H9 (cell line): Measurements from ENCODE around the gene ZIC5. TPM values are rescaled to one million over a fixed set of nuclear protein-coding genes. Genes with fewer than 3 reads are reported as not detected.

Experiments used
- DNase-seq: peaks from one replicate; pipeline ENCODE4 v3.0.0-alpha.2; 2017
- H2AFZ ChIP-seq: one replicate; pipeline ENCODE4 v1.6.1; 2013; ENCODE audit warnings: mild to moderate bottlenecking, low read length, control low read depth, moderate library complexity
- H2AK5ac ChIP-seq: 2 replicates; pipeline ENCODE4 v1.6.1; 2013; ENCODE audit warnings: low read length, control low read depth, mixed read lengths; ENCODE audit not compliant: insufficient read length
- H2BK120ac ChIP-seq: one replicate; pipeline ENCODE4 v1.6.1; 2013; ENCODE audit warnings: low read depth, mild to moderate bottlenecking, low read length, control low read depth, inconsistent platforms; ENCODE audit not compliant: poor library complexity, severe bottlenecking
- H2BK12ac ChIP-seq: 2 replicates; pipeline ENCODE4 v1.6.1; 2013; ENCODE audit warnings: low read length, control low read depth, mixed read lengths, low read depth; ENCODE audit not compliant: insufficient read length
- H2BK15ac ChIP-seq: 2 replicates; pipeline ENCODE4 v1.6.1; 2013; ENCODE audit warnings: low read depth, low read length, control low read depth
- H2BK20ac ChIP-seq: one replicate; pipeline ENCODE4 v1.6.1; 2013; ENCODE audit warnings: low read depth, mild to moderate bottlenecking, low read length, control low read depth, inconsistent platforms; ENCODE audit not compliant: poor library complexity, severe bottlenecking
- H2BK5ac ChIP-seq: 2 replicates; pipeline ENCODE4 v1.6.1; 2013; ENCODE audit warnings: low read length, control low read depth, mixed read lengths; ENCODE audit not compliant: insufficient read length
- H3K14ac ChIP-seq: 2 replicates; pipeline ENCODE4 v1.6.1; 2013; ENCODE audit warnings: low read length, control low read depth; ENCODE audit not compliant: insufficient read depth
- H3K18ac ChIP-seq: 2 replicates; pipeline ENCODE4 v1.6.1; 2013; ENCODE audit warnings: low read depth, mild to moderate bottlenecking, mixed read lengths, low read length, control low read depth; ENCODE audit not compliant: insufficient read length
- H3K23ac ChIP-seq: 2 replicates; pipeline ENCODE4 v1.6.1; 2013; ENCODE audit warnings: low read length, control low read depth, mixed read lengths, low read depth; ENCODE audit not compliant: insufficient read length
- H3K23me2 ChIP-seq: 2 replicates; pipeline ENCODE4 v1.6.1; 2013; ENCODE audit warnings: low read depth, mild to moderate bottlenecking, mixed read lengths, low read length, control low read depth; ENCODE audit not compliant: insufficient read length, poor library complexity, severe bottlenecking
- H3K27ac ChIP-seq: 2 replicates; pipeline ENCODE4 v1.5.1; 2013; ENCODE audit warnings: low read length, control low read depth, mixed read lengths, low read depth; ENCODE audit not compliant: insufficient read length
- H3K27me3 ChIP-seq: 2 replicates; pipeline ENCODE4 v1.6.1; 2013; ENCODE audit warnings: low read length, control low read depth, inconsistent platforms; ENCODE audit not compliant: insufficient read depth
- H3K4ac ChIP-seq: 2 replicates; pipeline ENCODE4 v1.6.1; 2013; ENCODE audit warnings: low read depth, mild to moderate bottlenecking, control low read depth, inconsistent platforms, low read length, moderate library complexity
- H3K4me1 ChIP-seq: 2 replicates; pipeline ENCODE4 v1.6.1; 2013; ENCODE audit warnings: low read length, control low read depth, inconsistent platforms; ENCODE audit not compliant: insufficient read depth
- H3K4me2 ChIP-seq: 2 replicates; pipeline ENCODE4 v1.6.1; 2013; ENCODE audit warnings: low read length, control low read depth, mixed read lengths; ENCODE audit not compliant: insufficient read length, insufficient read depth
- H3K56ac ChIP-seq: 2 replicates; pipeline ENCODE4 v1.6.1; 2013; ENCODE audit warnings: low read depth, mild to moderate bottlenecking, mixed read lengths, low read length, control low read depth; ENCODE audit not compliant: insufficient read length
- H3K79me1 ChIP-seq: 2 replicates; pipeline ENCODE4 v1.6.1; 2013; ENCODE audit warnings: low read depth, mild to moderate bottlenecking, moderate library complexity, low read length, control low read depth, inconsistent platforms; ENCODE audit not compliant: insufficient read depth, poor library complexity, severe bottlenecking
- H3K79me2 ChIP-seq: 2 replicates; pipeline ENCODE4 v1.6.1; 2013; ENCODE audit warnings: low read length, control low read depth, inconsistent platforms; ENCODE audit not compliant: insufficient read depth
- H3K9ac ChIP-seq: 2 replicates; pipeline ENCODE4 v1.6.1; 2013; ENCODE audit warnings: low read length, control low read depth, mixed read lengths; ENCODE audit not compliant: insufficient read length; ENCODE audit errors: extremely low read depth
- H3K9me3 ChIP-seq: one replicate; pipeline ENCODE4 v1.6.1; 2013; ENCODE audit warnings: low read depth, low read length, inconsistent platforms; ENCODE audit not compliant: control insufficient read depth
- H3T11ph ChIP-seq: one replicate; pipeline ENCODE4 v1.6.1; 2013; ENCODE audit warnings: mild to moderate bottlenecking, low read length, control low read depth, inconsistent platforms
- H4K20me1 ChIP-seq: one replicate; pipeline ENCODE4 v1.6.1; 2013; ENCODE audit not compliant: control insufficient read depth, insufficient read length, insufficient read depth
- H4K5ac ChIP-seq: 2 replicates; pipeline ENCODE4 v1.6.1; 2013; ENCODE audit warnings: low read depth, mild to moderate bottlenecking, mixed read lengths, low read length, control low read depth; ENCODE audit not compliant: insufficient read length
- H4K8ac ChIP-seq: replicated peaks from 2 replicates; pipeline ENCODE4 v1.6.1; 2013; ENCODE audit warnings: low read length, control low read depth, mixed read lengths, low read depth; ENCODE audit not compliant: insufficient read length
- H4K91ac ChIP-seq: 2 replicates; pipeline ENCODE4 v1.6.1; 2013; ENCODE audit warnings: low read depth, mild to moderate bottlenecking, moderate library complexity, mixed read lengths, low read length, control low read depth; ENCODE audit not compliant: insufficient read length
- H3K27ac Mint-ChIP-seq, 3 experiments: 2 replicates in 2 of 3; 3 replicates in 1 of 3; pipeline ENCODE4 v1.8.0; 2020 to 2021; ENCODE audit warnings: mixed read lengths in 3 of 3, mild to moderate bottlenecking in 1 of 3, moderate library complexity in 1 of 3
- H3K27me3 Mint-ChIP-seq: 2 replicates; pipeline ENCODE4 v1.8.0; 2021; ENCODE audit warnings: low read depth, mild to moderate bottlenecking, moderate library complexity, mixed read lengths
- H3K36me3 Mint-ChIP-seq, 3 experiments: 2 replicates in 2 of 3; 3 replicates in 1 of 3; pipeline ENCODE4 v1.8.0; 2020 to 2021; ENCODE audit warnings: low read depth in 3 of 3, mixed read lengths in 3 of 3; ENCODE audit not compliant: insufficient read depth in 1 of 3
- H3K4me1 Mint-ChIP-seq, 2 experiments: 2 replicates each; pipeline ENCODE4 v1.8.0; 2020; ENCODE audit warnings: mixed read lengths in 2 of 2
- H3K4me3 Mint-ChIP-seq, 2 experiments: 2 replicates in 1 of 2; 3 replicates in 1 of 2; pipeline ENCODE4 v1.8.0; 2020 to 2021; ENCODE audit warnings: mild to moderate bottlenecking in 2 of 2, mixed read lengths in 2 of 2, moderate library complexity in 1 of 2
- H3K9me3 Mint-ChIP-seq, 2 experiments: 2 replicates in 1 of 2; 3 replicates in 1 of 2; pipeline ENCODE4 v1.8.0; 2020; ENCODE audit warnings: mild to moderate bottlenecking in 2 of 2, mixed read lengths in 2 of 2, moderate library complexity in 1 of 2
- CTCF ChIP-seq: fragments of 200-600 bp; sonication (generic); conservative IDR thresholded peaks from 3 replicates; pipeline ENCODE4 v1.8.0; 2021; ENCODE audit warnings: antibody characterized with exemption, mild to moderate bottlenecking
- WGBS: extraction: QIAGEN DNeasy Blood & Tissue Kit; methylation state at CpG from one replicate; pipeline ENCODE4 v1.1.7; 2013; ENCODE audit warnings: missing lambda C conversion rate, low lambda C conversion rate, mixed read lengths; ENCODE audit not compliant: insufficient read length; ENCODE audit errors: extremely low coverage; 5-methylcytosine and 5-hydroxymethylcytosine counted together
- total RNA-seq: library from RNA; stranded (reverse); gene quantifications from 2 replicates; pipeline ENCODE4 v1.2.1, GENCODE V29; 2021

The ZIC5 gene
- total RNA-seq, 1 experiment from 2014 or later: 51.9 TPM

- Histone ChIP-seq H3K4me2 (no peak overlapping the region), H2BK12ac (no peak overlapping the region), H3K9me3 (no peaks in the 10 kb centered on the region), H3K23ac (no peak overlapping the region), H3K56ac (no peak overlapping the region), H3K23me2 (no peaks in the 10 kb centered on the region), H2BK5ac (no peak overlapping the region), H3K18ac (no peak overlapping the region), H4K8ac (no peak overlapping the region), H4K20me1 (no peaks in the 10 kb centered on the region), H2AK5ac (no peak overlapping the region), H3T11ph (no peak overlapping the region), H3K79me1 (no peaks in the 10 kb centered on the region), H3K9ac (no peak overlapping the region), H3K14ac (no peak overlapping the region), H3K79me2 (no peaks in the 10 kb centered on the region), H4K91ac (no peak overlapping the region), H2BK20ac (no peak overlapping the region), H3K27ac (no peak overlapping the region), H2AFZ (no peak overlapping the region), H2BK120ac (no peak overlapping the region), H3K27me3 (no peaks in the 10 kb centered on the region; the same call in 1 of the 2 replicates), H4K5ac (no peak overlapping the region), H3K4ac (no peak overlapping the region), H2BK15ac (no peak overlapping the region), H3K4me1 (no peaks in the 10 kb centered on the region; the same call in 1 of the 2 replicates)
- H3K27ac Mint-ChIP-seq: peak overlapping the region in 2 of 3 experiments; percentile 2 to 33; a peak in 2 of 7 replicates
- no peak for TF ChIP-seq CTCF
- H3K9me3 Mint-ChIP-seq: no peaks in the 10 kb centered on the region
- no CpG with 5 or more reads among the region's 8 CpGs for WGBS
- H3K4me1 Mint-ChIP-seq: peaks cover 20 to 32% of the 10 kb centered on the region in 2 experiments
- no peak for DNase-seq
- no peak overlapping the region for H3K4me3 Mint-ChIP-seq
- no peaks in the 10 kb centered on the region; a peak in 2 of 7 replicates for H3K36me3 Mint-ChIP-seq
- H3K27me3 Mint-ChIP-seq: peaks cover 40% of the 10 kb centered on the region
Measured at GRCh38 chr13:99949679-99950413, 21.7 kb downstream of the ZIC5 start.
